Measurements from ENCODE around the gene DDX31.

- TF ChIP-seq CTCF (IDR thresholded peaks at IDR 0.05) (no peak), POLR2A (IDR thresholded peaks at IDR 0.05) (no peak)
Observed at GRCh38 chr9:132710333-132710732, 40.5 kb upstream of the DDX31 start.
